ENCODE measurements around the gene FAM110D.

The FAM110D gene

GRCh38 chr1:26189331-26189730 lies 30.5 kb downstream of the FAM110D start:
- DNase-seq (ENCODE audit: extremely low spot score), result no peak
- ChIA-PET CTCF (interaction anchor here (2.8 kb wide), 1 partner anchor 45 kb away, joined by 11 read pairs; the partner anchor contains the start of gene CEP85), POLR2A (interaction anchor here (2.8 kb wide), 1 partner anchor 19 kb away, joined by 8 read pairs; the partner anchor contains the start of gene ZNF593)
- TF ChIP-seq FOXM1 (IDR thresholded peaks at IDR 0.05; ENCODE audit: borderline replicate concordance) (no peak), NFRKB (IDR thresholded peaks at IDR 0.05) (no peak), BHLHE40 (IDR thresholded peaks at IDR 0.05; ENCODE audit: borderline replicate concordance) (no peak), ARNT (IDR thresholded peaks at IDR 0.05) (no peak), CTBP1 (IDR thresholded peaks at IDR 0.05; ENCODE audit: borderline replicate concordance) (no peak), ELF4 (IDR thresholded peaks at IDR 0.05) (no peak), PKNOX1 (IDR thresholded peaks at IDR 0.05) (no peak), SUZ12 (IDR thresholded peaks at IDR 0.05) (no peak), LEF1 (IDR thresholded peaks at IDR 0.05; ENCODE audit: borderline replicate concordance) (no peak), ZNF384 (IDR thresholded peaks at IDR 0.05) (no peak), FOXA1 (IDR thresholded peaks at IDR 0.05) (no peak), FOXK2 (IDR thresholded peaks at IDR 0.05) (no peak), HDGF (IDR thresholded peaks at IDR 0.05; ENCODE audit: borderline replicate concordance) (no peak), TARDBP (IDR thresholded peaks at IDR 0.05) (no peak), SP1 (IDR thresholded peaks at IDR 0.05) (no peak)

GRCh38 chr1:26189751-26190275 lies 30.9 kb downstream of the FAM110D start:
- ChIA-PET POLR2A (interaction anchor here (1.0 to 2.8 kb wide), 2 partner anchors 20 to 44 kb away, joined by 6 to 8 read pairs; partner anchors contain the start of genes CEP85 and ZNF593), CTCF (interaction anchor here (0.5 to 2.8 kb wide), 5 partner anchors 16 to 300 kb away, joined by 3 to 11 read pairs (median 3); partner anchors contain the start of gene CEP85)
- DNase-seq (ENCODE audit: extremely low spot score), result no peak

GRCh38 chr1:26190373-26190987 lies 31.6 kb downstream of the FAM110D start, which contains the start of gene CATSPER4:
CATSPER4 (plus strand) TSS chr1:26190602; CDS start chr1:26190628, 26 bp downstream.
- ChIA-PET POLR2A (interaction anchor here (1.0 to 2.8 kb wide), 2 partner anchors 21 to 44 kb away, joined by 6 to 8 read pairs; partner anchors contain the start of genes CEP85 and ZNF593), CTCF (interaction anchor here (0.5 to 2.8 kb wide), 5 partner anchors 16 to 300 kb away, joined by 3 to 11 read pairs (median 3); partner anchors contain the start of gene CEP85)
- TF ChIP-seq ARNT (IDR thresholded peaks at IDR 0.05) (no peak), SP1 (IDR thresholded peaks at IDR 0.05) (no peak), BHLHE40 (IDR thresholded peaks at IDR 0.05; ENCODE audit: borderline replicate concordance) (no peak), FOXM1 (IDR thresholded peaks at IDR 0.05; ENCODE audit: borderline replicate concordance) (no peak), L3MBTL2 (conservative IDR thresholded peaks at IDR 0.05) (no peak), CTBP1 (IDR thresholded peaks at IDR 0.05; ENCODE audit: borderline replicate concordance) (no peak), FOXK2 (IDR thresholded peaks at IDR 0.05) (no peak), ELF4 (IDR thresholded peaks at IDR 0.05) (no peak), LEF1 (IDR thresholded peaks at IDR 0.05; ENCODE audit: borderline replicate concordance) (no peak), TARDBP (IDR thresholded peaks at IDR 0.05) (no peak), SUZ12 (IDR thresholded peaks at IDR 0.05) (no peak), ZNF384 (IDR thresholded peaks at IDR 0.05) (no peak), HDGF (IDR thresholded peaks at IDR 0.05; ENCODE audit: borderline replicate concordance) (no peak), PKNOX1 (IDR thresholded peaks at IDR 0.05) (no peak), FOXA1 (IDR thresholded peaks at IDR 0.05) (no peak), NFRKB (IDR thresholded peaks at IDR 0.05) (no peak)
- peak; percentile 59 for DNase-seq (ENCODE audit: extremely low spot score)

More at GRCh38 chr1:26189751-26190275, 30.9 kb downstream of the FAM110D start:
- no peak for TF ChIP-seq FOXA1 (IDR thresholded peaks at IDR 0.05)

- CTCF ChIA-PET, result interaction anchor here (2.8 kb wide), 1 partner anchor 42 kb away, joined by 11 read pairs; the partner anchor contains the start of gene CEP85
- POLR2A ChIA-PET, result no interaction called here
- no peak for TF ChIP-seq SUZ12 (IDR thresholded peaks at IDR 0.05)
- no peak for TF ChIP-seq NFRKB (IDR thresholded peaks at IDR 0.05)
- TF ChIP-seq PKNOX1 (IDR thresholded peaks at IDR 0.05), result no peak
- TF ChIP-seq ZNF384 (IDR thresholded peaks at IDR 0.05), result no peak
- TF ChIP-seq FOXK2 (IDR thresholded peaks at IDR 0.05), result no peak
- no peak for TF ChIP-seq FOXM1 (IDR thresholded peaks at IDR 0.05; ENCODE audit: borderline replicate concordance)
- no peak for TF ChIP-seq CTBP1 (IDR thresholded peaks at IDR 0.05; ENCODE audit: borderline replicate concordance)
- no peak for DNase-seq (ENCODE audit: extremely low spot score)
Measured at GRCh38 chr1:26191739-26192138, 32.9 kb downstream of the FAM110D start.

- POLR2A ChIA-PET, result no interaction called here
- CTCF ChIA-PET, result no interaction called here
Measured at GRCh38 chr1:26195805-26196204, 36.9 kb downstream of the FAM110D start.

More at GRCh38 chr1:26195805-26196204, 36.9 kb downstream of the FAM110D start:
- DNase-seq (ENCODE audit: extremely low spot score), result no peak
- TF ChIP-seq HDGF (IDR thresholded peaks at IDR 0.05; ENCODE audit: borderline replicate concordance) (no peak), ARNT (IDR thresholded peaks at IDR 0.05) (no peak), SP1 (IDR thresholded peaks at IDR 0.05) (no peak), PKNOX1 (IDR thresholded peaks at IDR 0.05) (no peak), NFRKB (IDR thresholded peaks at IDR 0.05) (no peak), FOXA1 (IDR thresholded peaks at IDR 0.05) (no peak), BHLHE40 (IDR thresholded peaks at IDR 0.05; ENCODE audit: borderline replicate concordance) (no peak), LEF1 (IDR thresholded peaks at IDR 0.05; ENCODE audit: borderline replicate concordance) (no peak), TARDBP (IDR thresholded peaks at IDR 0.05) (no peak), FOXK2 (IDR thresholded peaks at IDR 0.05) (no peak), CTBP1 (IDR thresholded peaks at IDR 0.05; ENCODE audit: borderline replicate concordance) (no peak), FOXM1 (IDR thresholded peaks at IDR 0.05; ENCODE audit: borderline replicate concordance) (no peak), L3MBTL2 (conservative IDR thresholded peaks at IDR 0.05) (no peak), SUZ12 (IDR thresholded peaks at IDR 0.05) (no peak), ELF4 (IDR thresholded peaks at IDR 0.05) (no peak), ZNF384 (IDR thresholded peaks at IDR 0.05) (no peak)
